GM19452 (cell line): ENCODE results near the gene RYR2.
A peak's percentile ranks its signal among the peaks of the same experiment; 100 is the strongest.
"Not testable (repeated sequence)": the region's sequence is repeated elsewhere in the genome, so short reads cannot be mapped to it uniquely, and the experiment has no call there.

Experiments used
- ATAC-seq: cut with Tn5 transposase; IDR thresholded peaks from one replicate; pipeline ENCODE4 v1.9.1; 2021; ENCODE audit not compliant: unreplicated experiment

Gene RYR2

DNA sequence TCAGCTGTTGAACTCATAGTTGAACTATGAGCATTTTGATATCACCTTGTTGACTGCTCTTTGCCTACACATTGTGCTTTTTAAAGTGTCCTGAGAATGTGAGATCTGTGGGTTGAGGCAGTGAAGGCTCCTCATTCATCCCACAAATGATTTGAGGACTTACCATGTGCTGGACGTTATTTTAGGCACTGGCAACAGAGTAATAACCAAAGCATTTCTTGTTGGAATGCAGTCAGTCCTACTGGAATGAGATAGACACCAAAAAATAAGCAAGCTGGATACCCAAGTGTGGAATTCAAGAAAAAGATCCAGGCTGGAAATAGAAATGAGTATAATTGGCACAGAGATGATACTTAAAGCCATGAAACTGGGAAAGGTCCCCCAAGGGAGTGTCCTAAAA is 775.3 kb downstream of the RYR2 start:
- ATAC-seq = no peak

DNA sequence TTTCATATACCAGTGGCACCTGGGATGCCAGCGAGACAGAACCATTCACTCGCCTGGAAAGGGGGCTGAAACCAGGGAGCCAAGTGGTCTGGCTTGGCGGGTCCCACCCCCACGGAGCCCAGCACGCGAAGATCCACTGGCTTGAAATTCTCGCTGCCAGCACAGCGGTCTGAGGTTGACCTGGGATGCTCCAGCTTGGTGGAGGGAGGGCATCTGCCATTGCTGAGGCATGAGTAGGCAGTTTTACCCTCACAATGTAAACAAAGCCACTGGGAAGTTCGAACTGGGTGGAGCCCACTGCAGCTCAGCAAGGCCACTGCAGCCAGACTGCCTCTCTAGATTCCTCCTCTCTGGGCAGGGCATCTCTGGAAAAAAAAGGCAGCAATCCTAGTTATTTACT is 778.6 kb downstream of the RYR2 start:
- not testable (repeated sequence) for ATAC-seq

- no peak for ATAC-seq
These were observed 790.9 kb downstream of the RYR2 start for GRCh38 chr1:237832858-237833257.

GRCh38 chr1:237834048-237834447 is 792.1 kb downstream of the RYR2 start:
- ATAC-seq = no peak

GRCh38 chr1:237834461-237834860 is 792.5 kb downstream of the RYR2 start:
- ATAC-seq = no peak

DNA sequence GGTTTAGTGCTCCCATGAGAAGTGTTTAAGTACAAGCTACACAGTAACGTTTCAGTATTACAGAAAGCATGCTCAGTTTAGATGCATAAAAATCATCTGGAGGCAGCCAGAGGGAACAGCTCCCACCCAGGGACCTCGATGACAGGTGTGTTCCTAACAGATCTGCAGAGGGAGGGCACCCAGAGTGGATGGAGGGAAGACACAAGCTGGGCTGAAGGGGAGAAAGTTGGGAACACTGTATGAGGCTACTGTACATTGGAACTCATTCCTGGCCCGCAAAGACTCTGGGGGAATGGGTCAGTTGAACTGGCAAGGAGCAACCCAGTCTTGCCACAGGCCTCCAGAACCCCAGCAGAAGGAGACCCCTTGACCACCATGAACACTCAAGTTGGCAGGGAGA is 796.3 kb downstream of the RYR2 start:
- ATAC-seq = no peak

GRCh38 chr1:237838904-237839534 is 797.0 kb downstream of the RYR2 start:
- no peak for ATAC-seq

- no peak for ATAC-seq
These were observed 799.5 kb downstream of the RYR2 start for GRCh38 chr1:237841485-237841884.

DNA sequence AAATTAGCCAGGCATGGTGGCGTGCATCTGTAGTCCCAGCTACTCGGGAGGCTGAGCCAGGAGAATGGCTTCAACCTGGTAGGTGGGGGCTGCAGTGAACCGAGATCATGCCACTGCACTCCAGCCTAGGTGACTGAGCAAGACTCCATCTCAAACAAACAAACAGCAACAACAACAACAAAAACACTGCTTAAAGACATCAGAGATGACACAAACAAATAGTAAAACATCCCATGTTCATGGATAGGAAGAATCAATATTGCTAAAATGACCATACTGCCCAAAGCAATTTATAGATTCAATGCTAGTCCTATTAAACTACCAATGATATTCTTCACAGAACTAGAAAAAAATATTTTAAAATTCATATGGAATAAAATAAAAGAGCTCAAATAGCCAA is 801.5 kb downstream of the RYR2 start:
- not testable (repeated sequence) for ATAC-seq

DNA sequence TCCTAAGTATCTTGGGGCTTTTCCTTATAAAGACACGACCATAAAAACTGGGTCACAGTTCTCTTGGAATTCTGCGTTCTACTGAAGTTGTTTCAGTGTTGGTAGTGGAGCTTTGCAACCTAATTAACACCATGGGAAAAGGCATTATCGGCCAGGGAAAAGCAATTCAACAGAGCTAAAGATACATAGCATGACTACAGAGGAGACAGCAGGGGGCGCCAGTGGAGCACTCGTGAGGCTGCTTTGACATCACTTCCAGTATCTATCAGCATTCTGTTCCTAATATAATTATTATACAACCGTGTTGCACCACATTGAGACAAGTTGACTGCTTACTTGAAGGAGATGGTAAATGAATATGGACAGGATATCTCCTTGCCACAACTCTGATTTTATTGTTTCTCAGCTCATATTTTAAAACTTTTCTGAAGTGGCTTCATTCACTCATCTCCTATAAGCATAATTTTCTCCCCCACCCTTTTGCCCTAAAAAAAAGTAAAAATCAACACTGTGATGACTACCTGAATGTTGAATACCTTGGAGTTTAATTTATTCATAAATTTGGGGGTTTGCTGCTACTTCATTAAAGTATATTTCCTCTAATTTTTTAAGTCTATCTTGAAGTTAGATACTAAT is 809.3 kb downstream of the RYR2 start:
- ATAC-seq = no peak

- ATAC-seq = no peak
These were observed 810.4 kb downstream of the RYR2 start for GRCh38 chr1:237852342-237852741.

DNA sequence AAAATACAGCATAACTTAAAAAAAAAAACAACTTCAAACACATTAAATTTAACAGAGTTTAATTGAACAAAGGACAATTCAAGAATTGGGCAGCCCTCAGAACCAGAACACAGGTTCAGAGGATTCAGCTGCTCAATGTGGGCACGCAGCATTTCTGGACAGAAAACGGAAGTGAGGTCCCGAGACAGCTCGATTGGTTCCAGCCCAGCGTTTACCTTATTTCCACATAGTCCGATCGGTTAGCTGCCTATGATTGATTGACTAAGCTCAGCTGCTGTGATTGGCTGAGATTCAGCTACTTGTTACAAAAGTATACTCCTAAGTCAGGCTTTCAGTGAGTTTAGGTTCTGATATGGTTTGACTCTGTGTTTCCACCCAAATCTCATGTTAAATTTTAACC is 815.5 kb downstream of the RYR2 start:
- no peak for ATAC-seq

DNA sequence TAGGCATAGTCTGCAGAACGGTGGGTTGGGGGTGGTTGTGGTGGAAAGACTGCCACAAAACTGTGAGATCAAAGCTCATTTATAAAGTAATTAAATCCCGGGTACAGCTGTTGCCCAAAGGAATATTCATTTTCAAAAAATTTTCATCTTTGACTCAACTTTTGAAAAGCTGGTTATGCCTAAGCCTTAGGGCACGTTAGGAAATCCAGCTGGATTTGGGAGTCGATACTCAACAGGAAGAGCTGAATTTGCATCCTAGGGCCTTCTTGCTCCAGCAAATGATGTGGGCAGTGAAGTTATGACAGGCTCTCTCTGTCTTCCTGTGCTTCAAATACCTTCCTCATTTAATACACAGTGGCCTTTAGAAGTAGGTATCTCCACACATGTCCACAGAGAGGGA is 817.0 kb downstream of the RYR2 start:
- no peak for ATAC-seq

DNA sequence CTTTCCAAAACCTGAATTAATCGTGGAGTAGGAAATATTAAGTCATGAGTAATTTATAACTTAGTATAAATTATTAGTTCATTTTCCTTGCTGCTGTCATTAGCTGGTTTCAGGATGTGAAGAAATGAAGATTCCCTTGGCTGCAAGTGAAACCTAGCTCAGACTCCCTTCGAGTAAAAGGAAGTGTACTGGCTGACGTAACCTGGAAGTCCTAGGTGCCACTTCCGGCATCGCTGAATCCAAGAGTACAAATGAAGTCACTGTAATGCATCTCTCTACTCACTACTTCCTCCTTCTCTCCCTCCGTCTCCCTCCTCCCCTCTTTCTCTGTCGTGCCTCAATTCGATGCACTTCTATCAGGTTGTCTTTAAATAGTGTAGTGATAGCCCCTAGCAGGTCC is 820.0 kb downstream of the RYR2 start:
- no peak for ATAC-seq

DNA sequence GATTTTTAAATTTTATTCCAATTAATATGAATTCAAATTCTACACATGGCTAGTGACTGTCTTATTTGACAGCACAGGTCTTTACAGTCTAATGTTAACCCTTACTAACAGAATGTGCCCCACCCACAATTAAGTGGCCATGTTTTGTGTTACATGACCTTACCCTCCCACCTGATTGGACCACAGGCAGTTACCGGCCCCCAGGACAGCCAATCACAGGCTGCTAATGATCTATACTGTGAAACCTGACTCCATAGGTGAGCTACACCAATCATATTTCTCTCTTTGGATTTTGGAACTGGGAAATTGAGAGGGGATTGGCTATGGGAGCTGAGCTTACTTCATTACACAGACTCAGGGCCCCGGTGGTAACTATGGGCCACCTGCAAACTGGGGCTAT is 821.2 kb downstream of the RYR2 start:
- ATAC-seq = no peak

DNA sequence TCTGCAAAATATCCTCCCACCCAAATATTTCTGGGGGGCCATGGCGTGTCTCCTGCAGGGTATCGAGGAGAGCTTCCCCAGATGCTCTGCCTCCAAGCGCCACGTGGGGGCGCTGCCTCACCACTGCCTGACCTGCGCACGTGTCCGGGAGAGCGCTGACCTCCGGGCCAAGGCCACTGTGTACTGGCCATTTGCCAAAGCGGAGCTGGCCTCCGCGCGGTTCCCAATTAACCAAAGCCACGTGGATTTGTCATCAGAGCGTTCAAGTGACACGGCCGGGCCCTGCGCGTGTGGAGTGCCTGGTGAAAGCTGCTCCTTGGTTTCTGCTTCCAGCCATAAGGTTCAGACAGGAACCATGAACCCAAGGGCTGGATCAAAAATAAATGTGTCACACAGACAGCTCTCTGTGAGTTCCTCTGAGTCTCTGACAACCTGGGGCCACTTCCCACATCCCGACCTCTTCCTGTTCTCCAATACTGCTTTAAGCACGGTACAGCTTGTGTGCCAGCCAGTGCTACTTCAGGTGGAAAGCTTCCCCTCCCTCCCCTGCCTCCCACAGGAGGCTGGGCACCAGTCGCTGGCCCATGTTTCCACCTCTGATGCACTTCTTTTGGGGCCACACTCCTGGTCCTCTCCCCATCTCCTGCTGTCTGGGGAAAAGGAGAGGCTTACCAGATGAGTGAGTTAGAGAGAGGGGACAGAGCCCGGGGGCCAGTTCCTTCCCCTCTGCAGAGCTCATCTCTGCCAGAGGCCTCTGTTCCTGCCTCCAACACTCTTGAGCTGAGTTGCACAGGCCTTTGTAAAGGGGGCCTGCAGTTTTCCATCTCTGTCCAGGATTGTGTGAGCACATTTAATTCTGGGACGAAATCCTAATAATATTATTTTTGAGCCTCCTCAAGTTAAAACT is 822.6 kb downstream of the RYR2 start:
- ATAC-seq = peak; percentile 48

- ATAC-seq = no peak
These were observed 825.5 kb downstream of the RYR2 start for GRCh38 chr1:237867380-237867888.

GRCh38 chr1:237868817-237869600 is 827.0 kb downstream of the RYR2 start:
- ATAC-seq = no peak

DNA sequence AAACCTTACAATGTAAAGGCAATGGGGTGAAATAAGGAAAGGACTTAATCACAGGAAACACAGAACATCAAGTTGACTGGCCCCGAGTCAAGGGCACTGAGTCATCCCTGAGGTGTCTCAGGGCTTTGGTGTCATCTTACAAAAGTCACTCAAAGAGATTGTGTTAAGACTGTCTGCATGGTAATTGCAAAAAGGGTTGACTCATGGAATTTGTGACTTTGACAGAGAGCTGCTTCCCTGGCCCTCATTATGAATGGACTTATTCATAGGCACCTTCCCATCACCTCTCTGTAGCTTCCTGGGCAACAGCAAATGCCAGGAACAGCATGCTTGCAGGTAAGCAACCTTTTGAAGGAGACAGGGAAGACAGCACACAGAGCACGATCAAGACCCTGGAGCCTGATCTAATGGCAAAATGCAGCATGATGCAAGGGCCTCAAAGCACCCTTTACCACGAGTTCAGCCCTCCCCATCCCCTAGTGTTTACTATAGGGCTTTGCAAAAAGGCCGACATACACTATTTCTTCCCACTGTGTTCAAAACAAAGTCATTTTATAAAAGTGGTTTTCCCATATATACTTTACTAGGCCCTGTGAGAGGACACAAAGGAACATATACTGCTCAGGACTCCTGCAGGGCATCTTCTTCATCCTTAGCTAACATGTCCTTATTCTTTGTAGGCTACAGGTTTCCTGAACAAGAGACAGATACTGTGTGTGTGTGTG is 831.7 kb downstream of the RYR2 start:
- ATAC-seq = no peak

- no peak for ATAC-seq
These were observed 833.3 kb downstream of the RYR2 start for GRCh38 chr1:237875291-237875690.
